ENCODE measurements around the gene MICAL1.

Gene MICAL1

GRCh38 chr6:109440331-109441068 lies 15.1 kb downstream of the MICAL1 start, which contains the start of the genes PPIL6 and SMPD2:
TSS of gene PPIL6 (minus strand) at chr6:109440628. CDS start at chr6:109440590, 38 bp downstream.
TSS of gene SMPD2 (plus strand) at chr6:109440724. CDS start at chr6:109441122, 398 bp downstream.
- CTCF ChIA-PET = interaction anchor here (0.6 to 4.3 kb wide), 9 partner anchors 9 to 277 kb away, joined by 3 to 24 read pairs (median 4); partner anchors contain the start of genes CD164 and MICAL1
- H3K9me3 ChIP-seq (ENCODE audit: control insufficient read depth, insufficient read depth, low read depth, low read length) = no peaks in the 10 kb centered on the region
- H3K4me1 ChIP-seq (ENCODE audit: control insufficient read depth, insufficient read depth, low read length) = no peaks in the 10 kb centered on the region
- H3K27ac ChIP-seq (ENCODE audit: extremely low read depth, low read depth, low read length) = peak within 1 kb of the TSS; percentile 68; the same call in 1 of the 2 replicates
- POLR2A ChIA-PET = interaction anchor here (1.0 to 2.9 kb wide), 10 partner anchors 10 to 346 kb away, joined by 3 to 17 read pairs (median 8); partner anchors contain the start of genes CD164, MICAL1 and SESN1
- H3K36me3 ChIP-seq (ENCODE audit: control insufficient read depth in 2 of 2, insufficient read depth in 1 of 2, low read length in 2 of 2) = peaks cover 0 to 37% of the 10 kb centered on the region in 2 experiments; a peak in 1 of 3 replicates
- H3K4me3 ChIP-seq (ENCODE audit: low read depth, low read length) = peak within 1 kb of the TSS; percentile 82
- TF ChIP-seq ZIC2 (tag by site-specific recombination; IDR thresholded peaks at IDR 0.05) (peak; percentile 5; the same call in 1 of the 2 replicates), ZNF132 (tag by site-specific recombination; IDR thresholded peaks at IDR 0.05; ENCODE audit: borderline replicate concordance) (no peak), ZNF23 (tag by site-specific recombination; IDR thresholded peaks at IDR 0.05; ENCODE audit: borderline replicate concordance) (no peak), SP7 (tag by site-specific recombination; IDR thresholded peaks at IDR 0.05) (peak; percentile 18; the same call in 1 of the 2 replicates), ZBTB11 (tag by site-specific recombination; conservative IDR thresholded peaks at IDR 0.05; ENCODE audit: low read depth) (0 out of 2 replicates have a peak, but pooled peaks have one; percentile 26), ZEB2 (tag by site-specific recombination; IDR thresholded peaks at IDR 0.05) (peak; percentile 68; the same call in 1 of the 2 replicates), ZBTB10 (tag by site-specific recombination; IDR thresholded peaks at IDR 0.05) (peak; percentile 55; the same call in 1 of the 2 replicates), BCL11A (tag by site-specific recombination; IDR thresholded peaks at IDR 0.05; ENCODE audit: low read depth) (no peak), ZNF785 (tag by site-specific recombination; IDR thresholded peaks at IDR 0.05) (0 out of 2 replicates have a peak, but pooled peaks have one; percentile 32), KLF8 (tag by site-specific recombination; IDR thresholded peaks at IDR 0.05) (peak; percentile 46; the same call in 1 of the 2 replicates), ZNF660 (tag by site-specific recombination; IDR thresholded peaks at IDR 0.05) (peak; percentile 68; the same call in 1 of the 2 replicates), ZSCAN30 (tag by site-specific recombination; IDR thresholded peaks at IDR 0.05) (peak; percentile 69), ZFHX2 (tag by site-specific recombination; conservative IDR thresholded peaks at IDR 0.05) (peak; percentile 56), ZNF184 (tag by site-specific recombination; IDR thresholded peaks at IDR 0.05) (peak; percentile 65; the same call in 1 of the 2 replicates), ZBTB1 (tag by site-specific recombination; IDR thresholded peaks at IDR 0.05) (no peak), KLF9 (tag by site-specific recombination; IDR thresholded peaks at IDR 0.05; ENCODE audit: low read depth) (peak; percentile 51), ZNF555 (tag by site-specific recombination; conservative IDR thresholded peaks at IDR 0.05) (no peak), ZNF626 (tag by site-specific recombination; IDR thresholded peaks at IDR 0.05) (no peak), IKZF3 (tag by site-specific recombination; IDR thresholded peaks at IDR 0.05) (peak; percentile 89), SP2 (tag by site-specific recombination; IDR thresholded peaks at IDR 0.05) (peak; percentile 45), ZBTB26 (tag by site-specific recombination; optimal IDR thresholded peaks at IDR 0.05) (peak; percentile 94), ZNF335 (tag by site-specific recombination; conservative IDR thresholded peaks at IDR 0.05) (peak; percentile 92), REPIN1 (tag by site-specific recombination; IDR thresholded peaks at IDR 0.05; ENCODE audit: low read depth) (no peak), KLF1 (tag by site-specific recombination; IDR thresholded peaks at IDR 0.05) (peak; percentile 53; the same call in 1 of the 2 replicates), PBX3 (CRISPR knock-in tag; IDR thresholded peaks at IDR 0.05) (peak; percentile 53; the same call in 1 of the 2 replicates), SCRT1 (tag by site-specific recombination; IDR thresholded peaks at IDR 0.05; ENCODE audit: borderline replicate concordance) (peak; percentile 8; the same call in 1 of the 2 replicates), ZNF121 (tag by site-specific recombination; IDR thresholded peaks at IDR 0.05) (no peak; the same call in 1 of the 2 replicates), KLF7 (tag by site-specific recombination; IDR thresholded peaks at IDR 0.05; ENCODE audit: borderline replicate concordance) (peak; percentile 46; the same call in 1 of the 2 replicates), SCRT2 (tag by site-specific recombination; IDR thresholded peaks at IDR 0.05) (peak; percentile 90)
